Esophagus muscularis mucosa (tissue), 4 donors: Measurements from ENCODE around the gene SPEM3. TPM values are rescaled to one million over a fixed set of nuclear protein-coding genes. Genes with fewer than 3 reads are reported as not detected.
A peak's percentile ranks its signal among the peaks of the same experiment; 100 is the strongest.

Experiments
- DNase-seq: peaks from one replicate; pipeline ENCODE4 v3.0.0-alpha.2; 2017; ENCODE audit errors: extremely low spot score
- H3K27ac ChIP-seq, 4 donors: fragments of 200-600 bp; sonication (generic); replicated peaks in 1 of 4; 1 replicate in 3 of 4; 2 replicates in 1 of 4; pipeline ENCODE4 v1.5.1; 2016 to 2019; ENCODE audit warnings: mild to moderate bottlenecking in 1 of 4
- H3K27me3 ChIP-seq, 4 donors: fragments of 200-600 bp; sonication (generic); one replicate each; pipeline versions ENCODE4 v1.5.1 to v1.6.0; 2016 to 2019
- H3K36me3 ChIP-seq, 4 donors: fragments of 200-600 bp; sonication (generic); one replicate each; pipeline ENCODE4 v1.5.1; 2016 to 2019
- H3K4me1 ChIP-seq, 4 donors: fragments of 200-600 bp; sonication (generic); one replicate each; pipeline ENCODE4 v1.5.1; 2016 to 2019
- H3K4me3 ChIP-seq, 4 donors: fragments of 200-600 bp; sonication (generic); 1 replicate in 2 of 4; 2 replicates in 2 of 4; pipeline ENCODE4 v1.5.1; 2016 to 2019; ENCODE audit warnings: mild to moderate bottlenecking in 4 of 4, moderate library complexity in 1 of 4
- H3K9me3 ChIP-seq, 4 donors: fragments of 200-600 bp; sonication (generic); 1 replicate in 3 of 4; 2 replicates in 1 of 4; pipeline ENCODE4 v1.5.1; 2016 to 2019
- EP300 ChIP-seq: sonication (generic); formaldehyde crosslinking; IDR thresholded peaks from one replicate; pipeline ENCODE4 v1.6.1; 2017; ENCODE audit warnings: antibody characterized with exemption
- POLR2A ChIP-seq: fragments of 450-650 bp; IDR thresholded peaks from one replicate; pipeline ENCODE4 v1.6.1; 2017; ENCODE audit warnings: antibody characterized with exemption, moderate library complexity, mild to moderate bottlenecking, low read depth
- POLR2AphosphoS5 ChIP-seq, 2 donors: sonication (generic); formaldehyde crosslinking; IDR thresholded peaks; one replicate each; pipeline ENCODE4 v1.6.1; 2017; ENCODE audit warnings: antibody characterized with exemption in 2 of 2
- WGBS: methylation state at CpG from one replicate; pipeline ENCODE4 v1.1.5; 2018; 5-methylcytosine and 5-hydroxymethylcytosine counted together
- intact Hi-C: fragments of 100-400 bp; cut with DNase I; formaldehyde crosslinking; loops from one replicate; pipeline ENCODE4 v1.15.1; 2023
- total RNA-seq, 4 donors: library from RNA; depleted of rRNA; stranded (reverse); fragments of >200 nt; gene quantifications; one replicate each; pipeline versions ENCODE4 v1.1.0 to v1.2.1, GENCODE V29; 2016
- TF ChIP-seq, protein P1 (sequence below), 3 experiments: fragments of 200-600 bp in 2 of 3; fragments of 450-650 bp in 1 of 3; sonication (generic) in 2 of 3; IDR thresholded peaks; one replicate each; pipeline ENCODE4 v1.5.1; 2017 to 2019; ENCODE audit warnings: antibody characterized with exemption in 3 of 3, mild to moderate bottlenecking in 2 of 3, moderate library complexity in 1 of 3

SPEM3 gene
- total RNA-seq, 4 donors from 2014 or later, result not detected

- intact Hi-C loops, result no loop called here
- Histone ChIP-seq H3K4me1 (peaks cover 18 to 47% (median 40%) of the 10 kb centered on the region in 4 donors), H3K36me3 (peaks cover 0 to 19% (median 11%) of the 10 kb centered on the region in 4 donors), H3K9me3 (no peaks in the 10 kb centered on the region), H3K27ac (no peak overlapping the region), H3K27me3 (no peaks in the 10 kb centered on the region), H3K4me3 (no peak overlapping the region)
- 94% methylated on average over 10 of the region's 10 CpGs for WGBS
- TF ChIP-seq POLR2AphosphoS5 (IDR thresholded peaks at IDR 0.05), result no peak
- TF ChIP-seq POLR2A, result no peak
- TF ChIP-seq EP300, result no peak
- TF ChIP-seq, protein P1, sequence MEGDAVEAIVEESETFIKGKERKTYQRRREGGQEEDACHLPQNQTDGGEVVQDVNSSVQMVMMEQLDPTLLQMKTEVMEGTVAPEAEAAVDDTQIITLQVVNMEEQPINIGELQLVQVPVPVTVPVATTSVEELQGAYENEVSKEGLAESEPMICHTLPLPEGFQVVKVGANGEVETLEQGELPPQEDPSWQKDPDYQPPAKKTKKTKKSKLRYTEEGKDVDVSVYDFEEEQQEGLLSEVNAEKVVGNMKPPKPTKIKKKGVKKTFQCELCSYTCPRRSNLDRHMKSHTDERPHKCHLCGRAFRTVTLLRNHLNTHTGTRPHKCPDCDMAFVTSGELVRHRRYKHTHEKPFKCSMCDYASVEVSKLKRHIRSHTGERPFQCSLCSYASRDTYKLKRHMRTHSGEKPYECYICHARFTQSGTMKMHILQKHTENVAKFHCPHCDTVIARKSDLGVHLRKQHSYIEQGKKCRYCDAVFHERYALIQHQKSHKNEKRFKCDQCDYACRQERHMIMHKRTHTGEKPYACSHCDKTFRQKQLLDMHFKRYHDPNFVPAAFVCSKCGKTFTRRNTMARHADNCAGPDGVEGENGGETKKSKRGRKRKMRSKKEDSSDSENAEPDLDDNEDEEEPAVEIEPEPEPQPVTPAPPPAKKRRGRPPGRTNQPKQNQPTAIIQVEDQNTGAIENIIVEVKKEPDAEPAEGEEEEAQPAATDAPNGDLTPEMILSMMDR (IDR thresholded peaks at IDR 0.05), result no peak
- DNase-seq, result peak; percentile 64
Measured at GRCh38 chr17:7382901-7383300, 45.8 kb upstream of the SPEM3 start.

DNA sequence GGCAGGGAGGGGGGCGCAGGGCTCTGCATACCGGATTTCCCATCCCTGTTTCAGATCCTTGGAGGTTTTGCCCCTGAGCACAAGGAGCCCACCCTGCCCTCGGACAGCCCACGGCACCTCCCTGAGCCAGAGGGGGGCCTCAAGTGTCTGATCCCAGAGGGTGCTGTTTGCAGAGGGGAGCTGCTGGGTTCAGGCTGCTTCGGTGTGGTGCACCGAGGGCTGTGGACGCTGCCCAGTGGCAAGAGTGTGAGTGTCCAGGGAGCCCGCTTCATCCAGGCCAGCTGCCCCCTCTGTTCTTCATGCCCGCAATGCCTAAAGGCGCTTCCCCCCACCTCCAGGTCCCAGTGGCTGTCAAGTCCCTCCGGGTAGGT, 45.3 kb upstream of the SPEM3 start:
- H3K27ac ChIP-seq, result peak overlapping the region in 2 of 4 donors; percentile 59 to 64
- no peak for DNase-seq
- no peak for TF ChIP-seq EP300
- TF ChIP-seq POLR2A, result no peak
- TF ChIP-seq POLR2AphosphoS5 (IDR thresholded peaks at IDR 0.05), result no peak
- TF ChIP-seq, protein P1 (IDR thresholded peaks at IDR 0.05), result no peak
- H3K4me1 ChIP-seq, result peaks cover 18 to 47% (median 40%) of the 10 kb centered on the region in 4 donors
- intact Hi-C loops, result no loop called here
- peak overlapping the region; percentile 44 to 59 (median 49) for H3K4me3 ChIP-seq
- H3K9me3 ChIP-seq, result no peaks in the 10 kb centered on the region
- no CpG with 5 or more reads among the region's 11 CpGs for WGBS
- H3K27me3 ChIP-seq, result no peaks in the 10 kb centered on the region
- H3K36me3 ChIP-seq, result peaks cover 0 to 24% (median 15%) of the 10 kb centered on the region in 4 donors

DNA sequence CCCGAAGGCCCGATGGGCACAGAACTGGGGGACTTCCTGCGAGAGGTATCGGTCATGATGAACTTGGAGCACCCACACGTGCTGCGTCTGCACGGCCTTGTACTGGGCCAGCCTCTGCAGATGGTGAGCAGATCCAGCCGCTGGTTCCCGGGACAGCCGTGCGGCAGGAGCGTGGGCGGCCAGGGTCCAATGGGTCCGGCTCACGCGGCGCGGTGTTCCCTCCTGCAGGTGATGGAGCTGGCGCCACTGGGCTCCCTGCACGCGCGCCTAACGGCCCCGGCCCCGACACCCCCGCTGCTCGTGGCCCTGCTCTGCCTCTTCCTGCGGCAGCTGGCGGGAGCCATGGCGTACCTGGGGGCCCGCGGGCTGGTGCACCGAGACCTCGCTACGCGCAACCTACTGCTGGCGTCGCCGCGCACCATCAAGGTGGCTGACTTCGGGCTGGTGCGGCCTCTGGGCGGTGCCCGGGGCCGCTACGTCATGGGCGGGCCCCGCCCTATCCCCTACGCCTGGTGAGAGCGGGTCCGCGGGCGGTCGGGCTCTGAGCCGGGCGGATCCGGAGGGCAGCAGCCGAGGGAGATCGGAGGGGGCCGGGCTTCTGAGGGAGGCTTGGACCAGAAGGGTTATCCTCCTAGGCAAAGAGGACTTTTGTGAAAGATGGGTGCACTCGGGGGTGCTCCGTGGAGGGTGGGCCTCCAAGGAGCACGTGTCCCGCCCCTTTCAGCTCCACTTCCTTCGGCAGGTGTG, 44.7 kb upstream of the SPEM3 start:
- Histone ChIP-seq H3K4me3 (peak overlapping the region; percentile 44 to 59 (median 49)), H3K27me3 (no peaks in the 10 kb centered on the region), H3K27ac (peak overlapping the region; percentile 59 to 72 (median 66)), H3K9me3 (no peaks in the 10 kb centered on the region), H3K4me1 (peaks cover 18 to 47% (median 40%) of the 10 kb centered on the region in 4 donors), H3K36me3 (peaks cover 6 to 29% (median 21%) of the 10 kb centered on the region in 4 donors)
- peak; percentile 89 for DNase-seq
- WGBS, result 2% methylated on average over 23 of the region's 65 CpGs
- no peak for TF ChIP-seq POLR2A
- TF ChIP-seq, protein P1 (IDR thresholded peaks at IDR 0.05), result no peak
- TF ChIP-seq POLR2AphosphoS5 (IDR thresholded peaks at IDR 0.05), result no peak
- no peak for TF ChIP-seq EP300
- intact Hi-C loops, result no loop called here

DNA sequence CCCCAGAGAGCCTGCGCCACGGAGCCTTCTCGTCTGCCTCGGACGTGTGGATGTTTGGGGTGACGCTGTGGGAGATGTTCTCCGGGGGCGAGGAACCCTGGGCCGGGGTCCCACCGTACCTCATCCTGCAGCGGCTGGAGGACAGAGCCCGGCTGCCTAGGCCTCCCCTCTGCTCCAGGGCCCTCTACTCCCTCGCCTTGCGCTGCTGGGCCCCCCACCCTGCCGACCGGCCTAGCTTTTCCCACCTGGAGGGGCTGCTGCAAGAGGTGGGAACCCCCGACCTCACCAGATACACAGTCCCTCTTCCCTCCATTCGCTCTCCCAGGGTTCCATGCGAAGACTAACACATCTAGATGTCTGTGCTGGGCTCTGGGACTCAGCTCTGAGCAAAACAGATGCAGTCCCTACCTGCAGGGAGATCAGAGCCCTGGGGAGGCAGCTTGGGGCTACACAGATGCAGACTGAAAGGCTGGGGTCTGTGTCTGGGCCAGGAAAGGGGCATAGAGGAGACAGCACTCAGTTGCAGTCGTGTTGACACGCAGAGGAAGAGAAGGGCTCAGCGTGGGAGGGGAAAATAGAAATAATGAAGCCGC, 44.1 kb upstream of the SPEM3 start:
- H3K9me3 ChIP-seq, result no peaks in the 10 kb centered on the region

More for the DNA sequence above, 44.1 kb upstream of the SPEM3 start:
- intact Hi-C loops, result no loop called here
- Histone ChIP-seq H3K4me1 (peaks cover 18 to 47% (median 40%) of the 10 kb centered on the region in 4 donors), H3K27ac (peak overlapping the region; percentile 59 to 72 (median 66)), H3K4me3 (peak overlapping the region; percentile 44 to 59 (median 49)), H3K27me3 (no peaks in the 10 kb centered on the region), H3K36me3 (peaks cover 11 to 36% (median 28%) of the 10 kb centered on the region in 4 donors)
- peak; percentile 64 for DNase-seq
- 70% methylated on average over 10 of the region's 23 CpGs for whole genome bisulfite sequencing
- TF ChIP-seq POLR2AphosphoS5 (IDR thresholded peaks at IDR 0.05) (no peak), EP300 (no peak), POLR2A (no peak)
- TF ChIP-seq, protein P1 (IDR thresholded peaks at IDR 0.05), result no peak
